Measurements from ENCODE around the gene ZPLD1.

Gene ZPLD1

DNA sequence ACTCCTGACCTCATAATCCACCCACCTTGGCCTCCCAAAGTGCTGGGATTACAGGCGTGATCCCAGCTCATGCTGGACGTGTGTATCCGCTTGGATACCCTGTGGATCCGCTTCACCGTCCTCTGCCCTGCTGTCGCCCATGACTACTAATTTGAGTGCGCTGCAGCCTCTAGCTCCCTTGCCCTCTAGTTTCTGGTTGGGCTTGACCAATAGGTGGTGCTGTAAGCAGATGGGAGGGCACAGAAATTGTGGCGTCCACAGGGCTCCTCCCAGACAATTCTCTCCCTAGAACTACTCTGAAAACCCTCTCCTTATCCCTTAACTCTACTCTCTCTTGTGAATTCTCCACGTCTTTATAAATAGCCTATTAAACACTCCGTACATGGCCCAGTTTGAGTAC is 36.2 kb downstream of the ZPLD1 start:
- no peak for DNase-seq

DNA sequence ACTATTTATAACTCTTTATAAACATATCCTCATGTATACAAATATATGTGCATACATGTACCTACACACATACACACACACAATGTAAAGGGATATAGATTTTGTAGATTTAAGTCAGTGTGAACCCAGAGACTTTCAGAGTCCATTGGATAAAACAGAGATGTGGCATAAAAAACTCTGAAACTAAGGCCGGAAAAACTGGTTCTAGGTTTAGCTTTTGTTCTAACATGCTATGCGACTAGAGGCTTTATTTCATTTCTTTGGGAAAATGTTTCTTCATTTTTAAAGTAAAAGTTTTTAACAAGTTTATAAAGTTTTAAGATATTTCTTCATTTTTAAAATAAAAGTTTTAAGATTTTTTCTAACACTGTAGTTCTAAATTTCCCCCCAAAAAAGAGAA is 36.7 kb downstream of the ZPLD1 start:
- no peak for DNase-seq

GRCh38 chr3:102473648-102474047 is 38.8 kb downstream of the ZPLD1 start:
- no peak for DNase-seq

GRCh38 chr3:102474207-102474606 is 39.4 kb downstream of the ZPLD1 start:
- no peak for DNase-seq

DNA sequence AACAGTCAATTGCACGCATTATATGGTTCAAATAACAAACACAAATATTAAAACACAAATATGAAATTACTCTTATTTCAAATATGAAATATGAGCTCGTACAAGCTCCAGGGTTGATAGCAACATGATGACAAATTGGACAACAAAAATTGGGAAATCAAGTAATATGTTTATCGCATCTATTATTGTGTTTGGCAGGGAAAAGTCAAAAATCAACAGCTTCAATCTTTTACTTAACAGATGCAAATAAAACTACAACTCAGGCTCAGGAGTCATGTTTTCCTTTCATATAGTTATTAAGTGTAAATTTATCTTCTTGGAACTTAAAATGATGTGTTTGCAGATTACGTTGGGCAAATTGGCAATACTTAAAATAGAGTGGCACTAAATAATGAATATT is 41.4 kb downstream of the ZPLD1 start:
- DNase-seq, result no peak

DNA sequence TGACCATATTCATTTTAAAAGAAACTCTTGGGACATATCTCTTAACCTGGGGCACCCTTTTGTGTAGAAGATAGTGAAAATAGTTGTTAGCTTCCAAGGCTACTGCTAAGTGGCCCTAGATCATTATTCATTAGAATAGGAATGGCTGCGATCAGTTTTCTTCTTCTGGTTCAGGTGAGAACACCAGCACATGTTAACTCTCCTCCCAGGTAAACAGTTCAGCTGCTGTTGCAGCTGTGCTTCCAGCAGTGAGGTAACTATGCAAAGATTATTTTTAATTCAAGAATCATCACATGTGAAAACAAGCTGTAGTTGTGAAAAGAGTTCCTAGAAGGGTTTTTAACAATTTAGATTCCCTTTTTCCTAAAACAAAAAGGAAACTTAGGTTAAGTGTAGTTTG is 43.3 kb downstream of the ZPLD1 start:
- no peak for DNase-seq

GRCh38 chr3:102480139-102480538 is 45.3 kb downstream of the ZPLD1 start:
- DNase-seq, result no peak

GRCh38 chr3:102481050-102481449 is 46.2 kb downstream of the ZPLD1 start:
- DNase-seq, result no peak

DNA sequence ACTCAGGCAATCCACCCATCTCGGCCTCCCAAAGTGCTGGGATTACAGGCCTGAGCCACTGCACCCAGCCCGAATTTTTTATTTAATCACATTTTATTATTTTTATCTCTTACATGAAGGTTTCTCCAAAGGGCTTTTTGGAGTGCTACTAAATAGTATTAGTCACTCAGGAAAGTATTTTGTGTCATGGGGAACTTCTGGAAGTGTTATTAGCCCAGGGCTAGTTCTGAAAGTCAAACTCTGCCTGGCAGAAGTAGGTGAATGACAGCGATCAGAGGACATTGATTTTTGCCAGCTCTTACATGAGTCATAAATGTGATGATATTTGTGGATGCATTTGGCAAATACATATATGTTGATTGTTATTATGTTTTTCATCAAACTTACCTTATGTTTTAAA is 48.7 kb downstream of the ZPLD1 start:
- DNase-seq, result no peak

DNA sequence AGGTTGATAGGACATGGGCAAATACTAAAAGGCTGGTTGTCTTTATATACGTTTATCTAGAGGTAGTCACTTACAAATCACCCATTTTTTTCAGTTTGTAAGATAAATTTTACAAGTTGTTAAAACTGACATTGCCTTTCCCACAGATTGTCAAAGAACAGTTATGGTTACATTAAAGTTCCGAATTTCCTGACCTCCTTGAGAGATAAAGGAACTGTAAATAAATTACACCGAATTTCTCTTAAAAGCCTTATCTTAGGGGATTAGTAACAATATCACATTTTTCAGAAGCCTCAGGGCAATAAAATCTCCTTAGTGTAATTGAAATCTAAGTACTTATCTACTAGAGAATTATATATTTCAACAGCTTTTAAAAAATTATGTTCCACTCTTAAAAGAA is 49.5 kb downstream of the ZPLD1 start:
- no peak for DNase-seq

DNA sequence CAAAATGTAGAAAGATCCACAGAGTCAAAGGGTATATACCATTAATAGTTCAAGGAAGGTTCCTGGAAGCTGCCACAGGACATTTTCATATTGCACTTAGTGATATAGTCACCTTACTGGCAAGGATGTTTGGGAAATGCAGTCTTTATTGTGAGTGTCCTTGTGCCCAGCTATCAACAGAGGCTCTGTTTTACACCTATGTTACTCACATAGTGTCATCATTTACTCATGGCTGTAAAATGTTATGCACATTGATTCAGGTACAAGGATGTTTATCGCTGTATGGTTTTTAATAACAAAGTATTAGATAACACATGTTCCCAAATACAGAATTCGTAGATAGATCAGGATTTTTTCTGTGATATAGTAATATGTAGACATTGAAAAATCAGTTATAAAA is 50.9 kb downstream of the ZPLD1 start:
- DNase-seq, result no peak

DNA sequence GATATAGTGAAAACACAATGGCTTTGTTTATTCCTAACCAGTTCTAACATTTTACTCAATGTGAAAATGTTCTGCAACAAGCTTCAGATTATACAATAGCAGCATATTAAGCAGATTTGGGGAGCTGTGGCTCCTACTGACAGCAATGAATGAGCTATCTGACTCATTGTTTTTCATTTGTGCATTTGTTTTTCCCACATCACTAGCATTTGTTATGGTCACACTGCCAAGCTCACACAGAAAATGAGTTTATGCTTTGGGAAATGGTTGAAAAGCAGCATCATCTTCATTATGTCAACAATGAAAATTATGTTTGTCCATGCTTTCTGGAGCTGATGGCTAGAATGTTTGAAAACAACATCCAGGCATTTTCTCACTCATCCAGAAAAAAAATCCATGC is 53.5 kb downstream of the ZPLD1 start:
- no peak for DNase-seq

GRCh38 chr3:102492300-102492699 is 57.5 kb downstream of the ZPLD1 start:
- DNase-seq, result no peak

DNA sequence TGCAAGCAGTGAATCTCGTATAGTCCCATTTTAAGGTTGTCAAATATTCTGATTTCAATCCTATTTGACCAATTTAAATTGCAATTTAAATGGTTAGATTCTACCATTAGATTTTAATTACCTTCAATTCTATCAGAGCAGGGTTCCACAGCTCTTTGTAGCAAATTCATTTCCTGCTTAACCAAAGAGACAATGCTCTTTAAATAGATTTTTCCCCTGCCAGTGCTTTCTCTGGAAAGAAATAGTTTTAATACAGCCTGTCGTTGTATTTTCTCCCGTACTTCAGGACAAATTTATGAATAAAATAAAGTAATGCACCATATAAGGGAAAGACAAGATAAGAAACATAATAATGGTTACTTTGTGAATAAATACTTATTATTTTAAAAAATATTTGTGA is 62.8 kb downstream of the ZPLD1 start:
- DNase-seq, result no peak

GRCh38 chr3:102505542-102505941 is 70.7 kb downstream of the ZPLD1 start:
- DNase-seq, result no peak

GRCh38 chr3:102510663-102511062 is 75.8 kb downstream of the ZPLD1 start:
- DNase-seq, result no peak

DNA sequence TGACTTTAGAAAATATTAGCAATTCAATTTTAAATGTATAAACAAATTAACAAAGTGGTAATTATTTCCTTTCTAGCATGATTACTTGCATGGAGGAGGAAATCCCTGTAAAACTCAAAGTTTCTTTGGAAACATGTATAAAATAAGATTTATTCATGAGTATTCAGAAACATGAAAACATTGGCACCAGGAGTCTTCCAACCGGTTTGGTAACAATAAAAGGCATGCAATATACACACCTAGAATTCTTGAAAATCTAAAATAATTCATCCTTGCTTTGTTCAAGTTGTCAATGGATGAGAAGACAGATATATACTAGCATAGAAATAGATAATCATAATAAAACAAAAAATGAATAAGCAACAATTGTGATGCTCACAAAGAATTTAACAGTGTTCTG is 76.4 kb downstream of the ZPLD1 start:
- no peak for DNase-seq

- no peak for DNase-seq
Measured at GRCh38 chr3:102511639-102512038, 76.8 kb downstream of the ZPLD1 start.

GRCh38 chr3:102512734-102513504 is 78.1 kb downstream of the ZPLD1 start:
- DNase-seq, result no peak

DNA sequence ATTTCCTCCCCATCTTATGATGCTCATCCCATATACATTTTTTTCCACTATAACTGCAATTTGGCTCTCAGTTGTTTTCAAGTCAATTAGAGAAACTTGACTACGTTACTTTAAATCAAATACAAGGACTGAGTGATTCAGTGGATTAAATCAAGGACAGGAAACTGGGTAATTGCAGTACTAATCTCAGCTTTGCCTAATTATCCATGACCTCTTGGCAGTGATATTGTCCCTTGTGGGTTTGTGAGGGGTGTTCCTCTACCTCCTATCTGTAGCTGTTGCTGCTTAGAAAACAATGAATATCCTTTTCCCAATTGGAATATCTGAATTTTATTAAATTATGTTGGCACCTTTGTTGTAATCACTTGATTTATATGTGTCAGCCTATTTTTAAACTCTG is 79.4 kb downstream of the ZPLD1 start:
- DNase-seq, result no peak

- no peak for DNase-seq
Measured at GRCh38 chr3:102521246-102521645, 86.4 kb downstream of the ZPLD1 start.

- DNase-seq, result no peak
Measured at GRCh38 chr3:102525624-102526023, 90.8 kb downstream of the ZPLD1 start.

GRCh38 chr3:102526865-102527264 is 92.0 kb downstream of the ZPLD1 start:
- no peak for DNase-seq

DNA sequence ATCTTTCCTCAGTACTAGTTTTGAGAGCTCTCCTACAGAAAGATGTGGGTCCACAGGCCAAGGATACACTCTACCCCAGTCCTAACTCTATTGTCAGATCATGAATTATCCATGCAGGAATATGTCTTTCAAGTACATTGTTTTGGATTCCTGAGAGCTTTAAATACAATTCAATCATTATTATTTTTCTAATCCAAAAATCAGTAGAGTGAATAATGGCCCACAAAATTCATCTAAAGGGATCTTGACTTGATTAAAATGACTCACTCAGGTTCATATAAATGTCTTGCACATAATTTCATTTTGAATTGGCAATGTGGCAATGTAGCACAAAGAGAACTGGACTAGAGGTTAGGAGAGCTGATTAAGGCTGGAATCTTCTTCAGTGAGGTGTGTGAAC is 93.9 kb downstream of the ZPLD1 start:
- no peak for DNase-seq
